Liver (tissue), 3 donors: Measurements from ENCODE around the gene METTL18.

Experiments
- EGR1 ChIP-seq, 2 donors: IDR thresholded peaks; 2 replicates each; pipeline ENCODE4 v1.6.1; 2016 to 2018; ENCODE audit warnings: antibody characterized with exemption in 2 of 2, low read depth in 2 of 2
- GABPA ChIP-seq, 2 donors: IDR thresholded peaks in 1 of 2; conservative IDR thresholded peaks in 1 of 2; 2 replicates each; pipeline ENCODE4 v1.6.1; 2016; ENCODE audit warnings: antibody characterized with exemption in 2 of 2, mild to moderate bottlenecking in 1 of 2, moderate library complexity in 1 of 2
- HNF4A ChIP-seq, 2 donors: conservative IDR thresholded peaks; 2 replicates each; pipeline ENCODE4 v1.6.1; 2016; ENCODE audit warnings: antibody characterized with exemption in 2 of 2, mild to moderate bottlenecking in 2 of 2
- MAX ChIP-seq: IDR thresholded peaks from 2 replicates; pipeline ENCODE4 v1.6.1; 2016; ENCODE audit warnings: antibody characterized with exemption
- RAD21 ChIP-seq, 2 donors: IDR thresholded peaks; 2 replicates each; pipeline ENCODE4 v1.6.1; 2016; ENCODE audit warnings: antibody characterized with exemption in 2 of 2, mild to moderate bottlenecking in 2 of 2
- REST ChIP-seq: IDR thresholded peaks from 2 replicates; pipeline ENCODE4 v1.6.1; 2016; ENCODE audit warnings: antibody characterized with exemption, mild to moderate bottlenecking
- RXRA ChIP-seq, 2 donors: IDR thresholded peaks; 2 replicates each; pipeline ENCODE4 v1.6.1; 2017 to 2018; ENCODE audit warnings: antibody characterized with exemption in 2 of 2, mild to moderate bottlenecking in 1 of 2
- SP1 ChIP-seq: IDR thresholded peaks from 2 replicates; pipeline ENCODE4 v1.6.1; 2018; ENCODE audit warnings: antibody characterized with exemption, mild to moderate bottlenecking
- TAF1 ChIP-seq: conservative IDR thresholded peaks from 2 replicates; pipeline ENCODE4 v1.6.1; 2016; ENCODE audit warnings: antibody characterized with exemption, mild to moderate bottlenecking
- YY1 ChIP-seq: IDR thresholded peaks from 2 replicates; pipeline ENCODE4 v1.6.1; 2016; ENCODE audit warnings: antibody characterized with exemption, mild to moderate bottlenecking
- TF ChIP-seq, protein P1 (sequence below): fragments of 150-350 bp; IDR thresholded peaks from 2 replicates; pipeline ENCODE4 v1.5.1; 2017; ENCODE audit warnings: improper control_type of control experiment, low read depth, low read length; ENCODE audit not compliant: missing input control
- TF ChIP-seq, protein P2 (sequence below): IDR thresholded peaks from 2 replicates; pipeline ENCODE4 v1.6.1; 2016; ENCODE audit warnings: antibody characterized with exemption
- TF ChIP-seq, protein P3 (sequence below): IDR thresholded peaks from 2 replicates; pipeline ENCODE4 v1.6.1; 2016; ENCODE audit warnings: antibody characterized with exemption
- donor health status: healthy.
- donor health status: healthy.

DNA sequence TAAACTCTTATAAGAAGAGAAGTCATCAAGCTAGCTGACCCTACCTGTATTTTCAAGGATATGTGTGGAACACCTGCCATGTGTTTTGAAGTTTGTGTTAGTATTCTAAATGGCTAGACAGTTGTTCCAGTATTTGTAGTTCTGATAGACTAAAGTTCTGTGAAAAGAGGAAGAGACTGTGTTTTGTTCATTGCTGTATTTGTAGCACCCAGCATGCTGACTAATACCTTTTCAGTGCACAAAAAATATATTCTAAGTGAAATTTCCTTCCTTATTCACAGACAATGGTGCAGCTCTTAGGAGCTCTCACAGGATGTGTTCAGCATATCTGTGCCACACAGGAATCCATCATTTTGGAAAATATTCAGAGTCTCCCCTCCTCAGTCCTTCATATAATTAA, 8.2 kb upstream of the METTL18 start:
- TF ChIP-seq, protein P1, sequence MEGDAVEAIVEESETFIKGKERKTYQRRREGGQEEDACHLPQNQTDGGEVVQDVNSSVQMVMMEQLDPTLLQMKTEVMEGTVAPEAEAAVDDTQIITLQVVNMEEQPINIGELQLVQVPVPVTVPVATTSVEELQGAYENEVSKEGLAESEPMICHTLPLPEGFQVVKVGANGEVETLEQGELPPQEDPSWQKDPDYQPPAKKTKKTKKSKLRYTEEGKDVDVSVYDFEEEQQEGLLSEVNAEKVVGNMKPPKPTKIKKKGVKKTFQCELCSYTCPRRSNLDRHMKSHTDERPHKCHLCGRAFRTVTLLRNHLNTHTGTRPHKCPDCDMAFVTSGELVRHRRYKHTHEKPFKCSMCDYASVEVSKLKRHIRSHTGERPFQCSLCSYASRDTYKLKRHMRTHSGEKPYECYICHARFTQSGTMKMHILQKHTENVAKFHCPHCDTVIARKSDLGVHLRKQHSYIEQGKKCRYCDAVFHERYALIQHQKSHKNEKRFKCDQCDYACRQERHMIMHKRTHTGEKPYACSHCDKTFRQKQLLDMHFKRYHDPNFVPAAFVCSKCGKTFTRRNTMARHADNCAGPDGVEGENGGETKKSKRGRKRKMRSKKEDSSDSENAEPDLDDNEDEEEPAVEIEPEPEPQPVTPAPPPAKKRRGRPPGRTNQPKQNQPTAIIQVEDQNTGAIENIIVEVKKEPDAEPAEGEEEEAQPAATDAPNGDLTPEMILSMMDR: no peak
- TF ChIP-seq, protein P2, sequence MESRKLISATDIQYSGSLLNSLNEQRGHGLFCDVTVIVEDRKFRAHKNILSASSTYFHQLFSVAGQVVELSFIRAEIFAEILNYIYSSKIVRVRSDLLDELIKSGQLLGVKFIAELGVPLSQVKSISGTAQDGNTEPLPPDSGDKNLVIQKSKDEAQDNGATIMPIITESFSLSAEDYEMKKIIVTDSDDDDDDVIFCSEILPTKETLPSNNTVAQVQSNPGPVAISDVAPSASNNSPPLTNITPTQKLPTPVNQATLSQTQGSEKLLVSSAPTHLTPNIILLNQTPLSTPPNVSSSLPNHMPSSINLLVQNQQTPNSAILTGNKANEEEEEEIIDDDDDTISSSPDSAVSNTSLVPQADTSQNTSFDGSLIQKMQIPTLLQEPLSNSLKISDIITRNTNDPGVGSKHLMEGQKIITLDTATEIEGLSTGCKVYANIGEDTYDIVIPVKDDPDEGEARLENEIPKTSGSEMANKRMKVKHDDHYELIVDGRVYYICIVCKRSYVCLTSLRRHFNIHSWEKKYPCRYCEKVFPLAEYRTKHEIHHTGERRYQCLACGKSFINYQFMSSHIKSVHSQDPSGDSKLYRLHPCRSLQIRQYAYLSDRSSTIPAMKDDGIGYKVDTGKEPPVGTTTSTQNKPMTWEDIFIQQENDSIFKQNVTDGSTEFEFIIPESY: no peak
- TF ChIP-seq SP1: no peak
- TF ChIP-seq MAX: no peak
- no peak for TF ChIP-seq REST
- TF ChIP-seq TAF1: no peak
- TF ChIP-seq, protein P3, sequence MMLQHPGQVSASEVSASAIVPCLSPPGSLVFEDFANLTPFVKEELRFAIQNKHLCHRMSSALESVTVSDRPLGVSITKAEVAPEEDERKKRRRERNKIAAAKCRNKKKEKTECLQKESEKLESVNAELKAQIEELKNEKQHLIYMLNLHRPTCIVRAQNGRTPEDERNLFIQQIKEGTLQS: no peak
- no peak for TF ChIP-seq RAD21 (IDR thresholded peaks at IDR 0.05)
- TF ChIP-seq YY1: no peak
- no peak for TF ChIP-seq HNF4A (conservative IDR thresholded peaks at IDR 0.05)
- no peak for TF ChIP-seq RXRA (IDR thresholded peaks at IDR 0.05)
- TF ChIP-seq GABPA (IDR thresholded peaks at IDR 0.05 in 1 of 2, conservative IDR thresholded peaks at IDR 0.05 in 1 of 2): no peak
- TF ChIP-seq EGR1 (IDR thresholded peaks at IDR 0.05; ENCODE audit: low read depth in 2 of 2): no peak
